ENCODE measurements around the gene ERN1.

GRCh38 chr17:64158831-64159590, 29.1 kb upstream of the ERN1 start:
- TF ChIP-seq EZH2 (IDR thresholded peaks at IDR 0.05; ENCODE audit: low read length, missing control alignments) (no peak), CTCF (conservative IDR thresholded peaks at IDR 0.05 in 1 of 2, IDR thresholded peaks at IDR 0.05 in 1 of 2; ENCODE audit: low read depth in 1 of 2, low read length in 2 of 2) (no peak)
